Astrocyte of the cerebellum (primary cell): ENCODE measurements around the gene C17orf75.

Experiments used
- DNase-seq: peaks from one replicate; pipeline ENCODE4 v3.0.0-alpha.2; 2011; ENCODE audit warnings: low read depth
- H3K4me3 ChIP-seq: 2 replicates; pipeline ENCODE4 v1.5.1; 2011; ENCODE audit warnings: mild to moderate bottlenecking, low read depth, low read length, moderate library complexity
- CTCF ChIP-seq: IDR thresholded peaks from 2 replicates; pipeline ENCODE4 v1.5.1; 2012; ENCODE audit warnings: low read length, low read depth, moderate library complexity, mild to moderate bottlenecking; ENCODE audit errors: missing control alignments
- in situ Hi-C: cut with HindIII; loops from 2 replicates; pipeline ENCODE4 v1.10.0; 2017; ENCODE audit warnings: low sequenced_read_pairs

The C17orf75 gene

GRCh38 chr17:32298721-32299579 lies 43.0 kb downstream of the C17orf75 start:
- TF ChIP-seq CTCF: no peak
- in situ Hi-C loops: no loop called here
- H3K4me3 ChIP-seq: no peak overlapping the region
- no peak for DNase-seq

GRCh38 chr17:32298298-32298697 lies 43.7 kb downstream of the C17orf75 start:
- DNase-seq: no peak
- H3K4me3 ChIP-seq: no peak overlapping the region
- TF ChIP-seq CTCF: no peak
- in situ Hi-C loops: no loop called here

- no peak for TF ChIP-seq CTCF
- in situ Hi-C loops: no loop called here
- DNase-seq: no peak
- no peak overlapping the region for H3K4me3 ChIP-seq
Observed at GRCh38 chr17:32297860-32298259, 44.1 kb downstream of the C17orf75 start.

GRCh38 chr17:32297424-32297823 lies 44.5 kb downstream of the C17orf75 start:
- no peak for DNase-seq
- in situ Hi-C loops: no loop called here
- no peak overlapping the region for H3K4me3 ChIP-seq
- no peak for TF ChIP-seq CTCF

- in situ Hi-C loops: no loop called here
- TF ChIP-seq CTCF: no peak
- no peak for DNase-seq
- no peak overlapping the region for H3K4me3 ChIP-seq
Observed at GRCh38 chr17:32292094-32292493, 49.9 kb downstream of the C17orf75 start.

- in situ Hi-C loops: loop anchor here (5.0 kb wide), 1 partner anchor 92 kb away; no protein-coding TSS in a partner anchor
- no peak overlapping the region for H3K4me3 ChIP-seq
- no peak for TF ChIP-seq CTCF
- DNase-seq: no peak
Observed at GRCh38 chr17:32289471-32290070, 52.4 kb downstream of the C17orf75 start.
